Ovary (tissue), 9 donors: ENCODE data around the gene PIK3AP1. TPM values are rescaled to one million over a fixed set of nuclear protein-coding genes. Genes with fewer than 3 reads are reported as not detected.
A peak's percentile ranks its signal among the peaks of the same experiment; 100 is the strongest.
"Not testable (repeated sequence)": the region's sequence is repeated elsewhere in the genome, so short reads cannot be mapped to it uniquely, and the experiment has no call there.

Source experiments
- DNase-seq, 5 donors: peaks; one replicate each; pipeline ENCODE4 v3.0.0-alpha.2; 2019 to 2020
- H3K27ac ChIP-seq, 2 donors: fragments of 200-600 bp; one replicate each; pipeline versions ENCODE4 v1.5.1 to v1.8.0; 2019 to 2022
- H3K27me3 ChIP-seq: fragments of 200-600 bp; one replicate; pipeline ENCODE4 v1.8.0; 2022
- H3K36me3 ChIP-seq: fragments of 200-600 bp; sonication (generic); one replicate; pipeline ENCODE4 v1.5.1; 2019
- H3K4me1 ChIP-seq: one replicate; pipeline ENCODE4 v1.8.1; 2013; ENCODE audit warnings: mild to moderate bottlenecking, moderate library complexity; ENCODE audit not compliant: insufficient read depth
- H3K4me3 ChIP-seq: fragments of 200-600 bp; sonication (generic); one replicate; pipeline ENCODE4 v1.5.1; 2017
- H3K9me3 ChIP-seq, 2 donors: fragments of 200-600 bp in 1 of 2; sonication (generic) in 1 of 2; one replicate each; pipeline versions ENCODE4 v1.5.1 to v1.8.1; 2013 to 2019; ENCODE audit warnings: mild to moderate bottlenecking in 1 of 2, moderate library complexity in 1 of 2
- CTCF ChIP-seq, 3 donors: fragments of 450-650 bp in 2 of 3; fragments of 200-600 bp in 1 of 3; IDR thresholded peaks; one replicate each; pipeline versions ENCODE4 v1.5.1 to v1.8.0; 2016 to 2022; ENCODE audit warnings: antibody characterized with exemption in 3 of 3, mild to moderate bottlenecking in 1 of 3
- EP300 ChIP-seq: sonication (generic); formaldehyde crosslinking; IDR thresholded peaks from one replicate; pipeline ENCODE4 v1.6.1; 2017; ENCODE audit warnings: antibody characterized with exemption
- POLR2A ChIP-seq: fragments of 450-650 bp; IDR thresholded peaks from one replicate; pipeline ENCODE4 v1.6.1; 2017; ENCODE audit warnings: antibody characterized with exemption, mild to moderate bottlenecking, moderate library complexity
- WGBS, 3 donors: extraction: QIAGEN DNeasy Blood & Tissue Kit in 1 of 3; methylation state at CpG; one replicate each; pipeline versions ENCODE4 v1.1.5 to v1.1.7; 2013 to 2017; 5-methylcytosine and 5-hydroxymethylcytosine counted together
- intact Hi-C, 4 donors: fragments of 100-400 bp; cut with DNase I; formaldehyde crosslinking; loops; one replicate each; pipeline versions ENCODE4 v1.11.0 to v1.15.1; 2022 to 2023
- polyA plus RNA-seq, 2 donors: library from polyadenylated mRNA; stranded (reverse); fragments of 200-250 nt in 1 of 2; fragments of 350-450 nt in 1 of 2; fragmentation: Illumina TruSeq in 1 of 2; extraction: RNeasy Lipid Tissue Mini Kit (QIAGEN cat#74804) in 1 of 2; gene quantifications; one replicate each; pipeline ENCODE4 v1.2.3, GENCODE V29; 2013 to 2014
- total RNA-seq, 7 donors: library from RNA; depleted of rRNA in 2 of 7; stranded (reverse); fragments of >200 nt in 2 of 7; fragmentation: NEBNext Ultra II Directional in 3 of 7; extraction: Animal tissue kit (Norgen Biotek cat#: 25700) in 3 of 7; gene quantifications; one replicate each; pipeline versions ENCODE4 v1.1.0 to v1.2.4, GENCODE V29; 2016 to 2023
- donor health status: DM: no; HTN: no; CAD: no; lungs with moderate emphysema.
- donor health status: DM: no; HTN: no; CAD: no.
- donor health status: Bipolar disorder and iron deficiency.
- donor health status: DM: yes; HTN: yes; CAD: no.
- donor health status: DM: no; HTN: no; CAD: no.
- donor health status: DM: yes; HTN: yes; CAD: no.

Gene PIK3AP1
- total and polyA plus RNA-seq, 9 donors = 2.5 to 14.2 (median 7.8) TPM

DNA sequence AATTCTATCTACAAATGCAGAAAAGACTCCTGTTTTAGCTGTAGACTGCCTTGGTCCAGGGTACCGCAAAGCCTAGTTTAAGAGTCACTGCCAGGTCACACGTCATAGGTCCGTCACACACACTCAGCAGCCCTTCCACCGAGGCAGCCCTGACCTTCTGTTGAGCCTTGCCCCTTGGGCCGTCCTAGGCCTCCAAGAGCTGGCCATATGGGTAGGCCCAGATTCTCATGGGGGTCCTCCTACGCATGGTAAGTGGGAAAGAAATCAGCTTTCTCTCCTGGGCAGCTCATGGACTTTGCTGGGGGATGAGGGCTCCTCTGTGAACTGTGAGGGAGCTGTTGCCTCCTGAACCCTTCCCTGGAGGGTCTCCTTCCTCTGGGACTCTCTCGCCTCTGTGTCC is 19.8 kb upstream of the PIK3AP1 start:
- intact Hi-C loops = loop anchor here (2.0 to 10.0 kb wide), 3 partner anchors 71 to 345 kb away; no protein-coding TSS in a partner anchor
- Histone ChIP-seq H3K4me3 (no peak overlapping the region), H3K27ac (no peak overlapping the region), H3K36me3 (no peaks in the 10 kb centered on the region), H3K9me3 (no peaks in the 10 kb centered on the region), H3K27me3 (no peaks in the 10 kb centered on the region), H3K4me1 (no peaks in the 10 kb centered on the region)
- WGBS, 3 donors = 84 to 89% (median 88%) methylated on average over 7 of the region's 7 CpGs
- no peak for TF ChIP-seq EP300
- no peak for TF ChIP-seq POLR2A
- TF ChIP-seq CTCF (IDR thresholded peaks at IDR 0.05) = no peak
- no peak for DNase-seq

DNA sequence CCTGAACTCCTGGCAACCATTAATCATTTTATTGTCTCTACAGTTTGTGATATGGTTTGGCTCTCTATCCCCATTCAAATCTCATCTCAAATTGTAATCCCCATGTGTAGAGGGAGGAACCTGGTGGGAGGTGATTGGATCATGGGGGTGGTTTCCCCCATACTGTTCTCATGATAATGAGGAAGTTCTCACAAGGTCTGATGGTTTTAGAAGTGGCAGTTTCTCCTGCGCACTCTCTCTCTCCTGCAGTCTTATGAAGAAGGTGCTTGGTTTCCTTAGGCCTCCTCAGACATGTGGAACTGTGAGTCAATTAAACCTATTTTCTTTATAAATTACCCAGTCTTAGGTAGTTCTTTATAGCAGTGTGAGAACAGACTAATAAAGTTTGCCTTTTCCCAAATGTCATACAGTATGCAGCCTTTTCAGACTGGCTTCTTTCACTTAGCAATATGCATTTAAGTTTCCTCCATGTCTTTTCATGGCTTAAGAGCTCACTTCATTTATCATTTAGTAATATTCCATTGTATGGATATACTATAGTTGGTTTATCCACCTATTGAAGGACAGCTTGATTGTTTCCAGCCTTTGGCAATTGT is 17.1 kb upstream of the PIK3AP1 start:
- intact Hi-C loops, H3K27ac ChIP-seq, H3K4me1 ChIP-seq, H3K27me3 ChIP-seq, H3K9me3 ChIP-seq, DNase-seq, H3K4me3 ChIP-seq, H3K36me3 ChIP-seq: not testable (repeated sequence)
- 93 to 100% (median 94%) methylated on average over 1 of the region's 1 CpG for WGBS, 3 donors

- Histone ChIP-seq H3K4me3 (no peak overlapping the region), H3K27me3 (no peaks in the 10 kb centered on the region), H3K9me3 (no peaks in the 10 kb centered on the region), H3K4me1 (peaks cover 3% of the 10 kb centered on the region), H3K27ac (no peak overlapping the region), H3K36me3 (no peaks in the 10 kb centered on the region)
- intact Hi-C loops = loop anchor here in 2 of 4 donors (5.0 to 10.0 kb wide), 2 partner anchors 80 to 82 kb away; no protein-coding TSS in a partner anchor
- 86 to 88% (median 88%) methylated on average over 6 of the region's 6 CpGs for WGBS, 3 donors
- DNase-seq = no peak
- TF ChIP-seq CTCF (IDR thresholded peaks at IDR 0.05) (no peak), POLR2A (no peak), EP300 (no peak)
These were observed 4.3 kb upstream of the PIK3AP1 start for GRCh38 chr10:96724621-96725020.

DNA sequence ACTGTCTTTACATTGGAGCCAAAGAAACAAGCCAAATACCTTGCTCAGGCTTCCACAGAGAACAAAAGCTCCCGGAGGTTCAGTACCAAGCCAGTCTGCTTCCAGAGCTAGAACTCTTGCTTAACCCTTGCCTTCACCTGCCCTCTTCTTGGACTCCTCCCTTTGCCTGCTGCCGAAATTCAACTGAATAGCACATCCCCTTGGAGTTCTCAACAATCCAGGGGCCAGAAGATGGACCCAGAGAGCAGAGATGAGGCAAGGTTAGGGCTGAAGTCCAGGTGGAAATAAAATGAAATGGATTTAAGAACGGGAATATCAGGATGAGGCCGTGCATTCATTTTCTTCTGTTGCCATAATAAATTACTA is 876 bp upstream of the PIK3AP1 start:
- H3K36me3 ChIP-seq = no peaks in the 10 kb centered on the region
- 30 to 33% (median 30%) methylated on average over 4 of the region's 4 CpGs for WGBS, 3 donors
- TF ChIP-seq POLR2A = no peak
- TF ChIP-seq CTCF (IDR thresholded peaks at IDR 0.05) = no peak
- TF ChIP-seq EP300 = no peak
- intact Hi-C loops = loop anchor here in 2 of 4 donors (5.0 to 10.0 kb wide), 2 partner anchors 76 to 79 kb away; no protein-coding TSS in a partner anchor
- no peak overlapping the region for H3K27ac ChIP-seq
- no peak overlapping the region for H3K4me3 ChIP-seq
- no peaks in the 10 kb centered on the region for H3K27me3 ChIP-seq
- H3K4me1 ChIP-seq = peaks cover 3% of the 10 kb centered on the region
- DNase-seq = no peak
- H3K9me3 ChIP-seq = no peaks in the 10 kb centered on the region

DNA sequence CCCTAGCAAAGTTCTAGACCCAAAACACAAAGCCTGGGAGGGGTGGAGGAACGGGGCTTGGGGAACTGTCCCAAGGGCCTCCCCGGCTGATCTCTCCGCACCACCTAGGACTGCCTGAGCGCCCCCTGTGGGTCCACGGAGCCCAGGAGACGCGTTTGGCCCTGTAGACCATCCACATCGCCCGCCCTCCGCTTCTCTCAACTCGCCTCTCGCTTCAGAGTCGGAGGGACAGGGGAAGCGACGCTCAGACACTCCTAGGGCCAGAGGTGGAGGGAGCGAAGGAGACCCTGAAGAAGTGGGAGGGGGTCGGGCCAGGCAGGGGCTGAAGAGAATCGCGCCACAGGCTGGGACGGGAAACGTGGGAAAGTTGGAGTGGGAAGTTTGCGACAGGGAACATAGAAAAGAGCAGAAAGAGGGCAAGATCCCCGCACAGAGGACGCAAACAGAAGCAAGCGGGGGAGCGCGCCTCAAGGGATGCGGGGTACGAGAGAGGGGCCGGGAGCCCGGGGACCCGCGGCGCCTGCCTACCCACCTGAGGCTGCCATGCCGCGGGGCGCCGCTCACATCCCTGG is 378 bp downstream of the PIK3AP1 start:
- Histone ChIP-seq H3K27ac (peak overlapping the region; percentile 16 to 66), H3K4me3 (peak overlapping the region; percentile 37), H3K27me3 (no peaks in the 10 kb centered on the region), H3K4me1 (peaks cover 3% of the 10 kb centered on the region), H3K9me3 (no peaks in the 10 kb centered on the region), H3K36me3 (no peaks in the 10 kb centered on the region)
- intact Hi-C loops = loop anchor here in 2 of 4 donors (5.0 to 10.0 kb wide), 2 partner anchors 75 to 78 kb away; no protein-coding TSS in a partner anchor
- WGBS, 3 donors = 5 to 10% (median 6%) methylated on average over 34 to 38 of the region's 38 CpGs
- TF ChIP-seq CTCF (IDR thresholded peaks at IDR 0.05) = peak in 2 of 3 donors; percentile 27 to 40
- no peak for TF ChIP-seq POLR2A
- TF ChIP-seq EP300 = no peak
- peak; percentile 55 to 77 (median 63) for DNase-seq
